HepG2 (cell line): ENCODE measurements around the gene GPR61. TPM values are rescaled to one million over a fixed set of nuclear protein-coding genes. Genes with fewer than 3 reads are reported as not detected.
A peak's percentile ranks its signal among the peaks of the same experiment; 100 is the strongest.

ENCODE experiments used
- CCAR2 ChIP-seq: fragments of 200-400 bp; formaldehyde crosslinking; optimal IDR thresholded peaks from 2 replicates; pipeline ENCODE3; 2018; ENCODE audit warnings: low read depth, mild to moderate bottlenecking, low read length, moderate library complexity
- ELF3 ChIP-seq: IDR thresholded peaks from 2 replicates; pipeline ENCODE4 v1.6.1; 2016; ENCODE audit warnings: missing genetic modification reagents, missing compliant biosample characterization
- HNRNPH1 ChIP-seq: fragments of 200-400 bp; formaldehyde crosslinking; optimal IDR thresholded peaks from 2 replicates; pipeline ENCODE3; 2017; ENCODE audit warnings: mild to moderate bottlenecking, low read depth, low read length
- KDM5A ChIP-seq: fragments of 200-600 bp; sonication (generic); IDR thresholded peaks from 2 replicates; pipeline ENCODE4 v1.7.0; 2018; ENCODE audit warnings: antibody characterized with exemption, mild to moderate bottlenecking, low read length, borderline replicate concordance
- KLF13 ChIP-seq: sonication (generic); formaldehyde crosslinking; IDR thresholded peaks from 2 replicates; pipeline ENCODE4 v1.4.0; 2020; ENCODE audit warnings: mild to moderate bottlenecking, missing genetic modification reagents
- RARA ChIP-seq: IDR thresholded peaks from 2 replicates; pipeline ENCODE4 v1.6.1; 2016; ENCODE audit warnings: missing genetic modification reagents, missing compliant biosample characterization
- RARG ChIP-seq: sonication (generic); formaldehyde crosslinking; IDR thresholded peaks from 2 replicates; pipeline ENCODE4 v1.4.0; 2020; ENCODE audit warnings: low read depth, mild to moderate bottlenecking, missing genetic modification reagents
- SNRNP70 ChIP-seq: fragments of 200-400 bp; formaldehyde crosslinking; IDR thresholded peaks from 2 replicates; pipeline ENCODE4 v1.6.1; 2017; ENCODE audit warnings: mild to moderate bottlenecking, low read depth, low read length, moderate library complexity
- SP5 ChIP-seq: IDR thresholded peaks from 2 replicates; pipeline ENCODE4 v1.6.1; 2016; ENCODE audit warnings: low read depth, borderline replicate concordance
- TARDBP ChIP-seq: sonication (generic); formaldehyde crosslinking; IDR thresholded peaks from 2 replicates; pipeline ENCODE4 v1.8.0; 2022; ENCODE audit warnings: mild to moderate bottlenecking, missing genetic modification reagents
- THAP11 ChIP-seq: IDR thresholded peaks from 2 replicates; pipeline ENCODE4 v1.6.1; 2016; ENCODE audit warnings: missing biosample characterization, missing genetic modification reagents
- ZBED4 ChIP-seq: sonication (generic); formaldehyde crosslinking; IDR thresholded peaks from 2 replicates; pipeline ENCODE4 v1.4.0; 2020; ENCODE audit warnings: missing genetic modification reagents, borderline replicate concordance
- ZNF646 ChIP-seq: sonication (generic); formaldehyde crosslinking; IDR thresholded peaks from 2 replicates; pipeline ENCODE4 v1.9.0; 2021; ENCODE audit warnings: mild to moderate bottlenecking, missing genetic modification reagents
- polyA plus RNA-seq, 8 experiments: library from polyadenylated mRNA; depleted of rRNA in 3 of 8; stranded (reverse) in 7 of 8; unstranded in 1 of 8; fragments of >200 nt; fragmentation: Illumina TruSeq in 4 of 8; extraction: Trizol in 4 of 8; gene quantifications; 2 replicates each; pipeline versions ENCODE4 v1.2.1 to v1.2.3, GENCODE V29; 2011 to 2016; ENCODE audit warnings: low read depth in 4 of 8, missing spikeins in 1 of 8, mixed read lengths in 1 of 8; ENCODE audit not compliant: insufficient read depth in 1 of 8
- total RNA-seq, 5 experiments: library from RNA; depleted of rRNA; stranded (reverse); fragments of >200 nt; fragmentation: Illumina TruSeq; extraction: Trizol; gene quantifications; 2 replicates each; pipeline ENCODE4 v1.2.3, GENCODE V29; 2016; ENCODE audit warnings: low read depth in 1 of 5
- TF ChIP-seq, protein P1 (sequence below): sonication (generic); formaldehyde crosslinking; conservative IDR thresholded peaks from 2 replicates; pipeline ENCODE4 v1.4.0; 2020; ENCODE audit warnings: missing genetic modification reagents
- TF ChIP-seq, protein P2 (sequence below): sonication (generic); formaldehyde crosslinking; IDR thresholded peaks from 2 replicates; pipeline ENCODE4 v1.5.0; 2020; ENCODE audit warnings: missing genetic modification reagents

GPR61 gene
- total and polyA plus RNA-seq, 2 of the 13 experiments (the other 11 are each of a cell fraction or from before 2014, with no cell fraction given) = not detected

GRCh38 chr1:109546311-109547109, 6.8 kb downstream of the GPR61 start (continued):
- TF ChIP-seq HNRNPH1 = no peak
- TF ChIP-seq, protein P1, sequence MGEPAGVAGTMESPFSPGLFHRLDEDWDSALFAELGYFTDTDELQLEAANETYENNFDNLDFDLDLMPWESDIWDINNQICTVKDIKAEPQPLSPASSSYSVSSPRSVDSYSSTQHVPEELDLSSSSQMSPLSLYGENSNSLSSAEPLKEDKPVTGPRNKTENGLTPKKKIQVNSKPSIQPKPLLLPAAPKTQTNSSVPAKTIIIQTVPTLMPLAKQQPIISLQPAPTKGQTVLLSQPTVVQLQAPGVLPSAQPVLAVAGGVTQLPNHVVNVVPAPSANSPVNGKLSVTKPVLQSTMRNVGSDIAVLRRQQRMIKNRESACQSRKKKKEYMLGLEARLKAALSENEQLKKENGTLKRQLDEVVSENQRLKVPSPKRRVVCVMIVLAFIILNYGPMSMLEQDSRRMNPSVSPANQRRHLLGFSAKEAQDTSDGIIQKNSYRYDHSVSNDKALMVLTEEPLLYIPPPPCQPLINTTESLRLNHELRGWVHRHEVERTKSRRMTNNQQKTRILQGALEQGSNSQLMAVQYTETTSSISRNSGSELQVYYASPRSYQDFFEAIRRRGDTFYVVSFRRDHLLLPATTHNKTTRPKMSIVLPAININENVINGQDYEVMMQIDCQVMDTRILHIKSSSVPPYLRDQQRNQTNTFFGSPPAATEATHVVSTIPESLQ (CRISPR knock-in tag) = no peak
- no peak for TF ChIP-seq CCAR2
- TF ChIP-seq THAP11 = peak; percentile 44; the same call in 1 of the 2 replicates
- no peak for TF ChIP-seq ZNF646 (CRISPR knock-in tag)
- no peak; the same call in 1 of the 2 replicates for TF ChIP-seq TARDBP (CRISPR knock-in tag)
- 0 out of 2 replicates have a peak, but pooled peaks have one; percentile 24 for TF ChIP-seq RARA (CRISPR knock-in tag)
- TF ChIP-seq, protein P2, sequence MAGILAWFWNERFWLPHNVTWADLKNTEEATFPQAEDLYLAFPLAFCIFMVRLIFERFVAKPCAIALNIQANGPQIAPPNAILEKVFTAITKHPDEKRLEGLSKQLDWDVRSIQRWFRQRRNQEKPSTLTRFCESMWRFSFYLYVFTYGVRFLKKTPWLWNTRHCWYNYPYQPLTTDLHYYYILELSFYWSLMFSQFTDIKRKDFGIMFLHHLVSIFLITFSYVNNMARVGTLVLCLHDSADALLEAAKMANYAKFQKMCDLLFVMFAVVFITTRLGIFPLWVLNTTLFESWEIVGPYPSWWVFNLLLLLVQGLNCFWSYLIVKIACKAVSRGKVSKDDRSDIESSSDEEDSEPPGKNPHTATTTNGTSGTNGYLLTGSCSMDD (CRISPR knock-in tag) = no peak
- 0 out of 2 replicates have a peak, but pooled peaks have one; percentile 20 for TF ChIP-seq ZBED4 (CRISPR knock-in tag)
- no peak for TF ChIP-seq SNRNP70
- no peak for TF ChIP-seq KLF13 (CRISPR knock-in tag)
- no peak for TF ChIP-seq RARG (CRISPR knock-in tag)
- TF ChIP-seq ELF3 (CRISPR knock-in tag) = peak; percentile 82
- TF ChIP-seq SP5 (CRISPR knock-in tag) = peak; percentile 36; the same call in 1 of the 2 replicates
- no peak for TF ChIP-seq KDM5A
